K562 (cell line): ENCODE data around the gene FIGNL1. TPM values are rescaled to one million over a fixed set of nuclear protein-coding genes. Genes with fewer than 3 reads are reported as not detected.

Experiments used
- ATAC-seq: fragments of 200-7000 bp; cut with Tn5 transposase; 3 replicates; pipeline ENCODE4 v1.9.1; 2020; ENCODE audit warnings: moderate library complexity
- BruUV-seq: library from RNA; stranded (reverse); fragments of 400-500 nt; replicated peaks from 2 replicates; lab custom pipeline; 2021; lab: Mats Ljungman, UMichigan
- CTCF ChIA-PET: fragments of 300-600 bp; formaldehyde crosslinking; extraction: SDS; loops from one replicate; lab custom pipeline; 2021; ENCODE audit warnings: low intra/inter-chr PET ratio; lab: Yijun Ruan, JAX
- POLR2A ChIA-PET: fragments of 300-600, 350-650 bp; sonication (Branson Sonifier 250); formaldehyde crosslinking; extraction: SDS; loops from one replicate; lab custom pipeline; 2021; ENCODE audit warnings: antibody characterized with exemption, inconsistent platforms; lab: Yijun Ruan, JAX
- DNase-seq, 4 experiments: peaks; one replicate each; pipeline versions ENCODE4 v3.0.0 to v3.0.0-alpha.2; 2011 to 2018; ENCODE audit warnings: low spot score in 3 of 4, mixed read lengths in 3 of 4; ENCODE audit errors: extremely low read depth in 1 of 4
- FAIRE-seq: peaks from 2 replicates; lab custom pipeline; 2011; peaks lifted over from hg19 to GRCh38; lab: Jason Lieb, UNC
- H2AFZ ChIP-seq: 2 replicates; pipeline ENCODE4 v1.6.0; 2011; ENCODE audit warnings: low read depth, low read length, control low read depth, inconsistent platforms
- H3K27ac ChIP-seq: fragments of 200-600 bp; 3 replicates; pipeline ENCODE4 v1.8.0; 2011; ENCODE audit warnings: low read depth, mild to moderate bottlenecking, control low read depth, inconsistent platforms, low read length, moderate library complexity, mixed read lengths; ENCODE audit errors: extremely low read depth
- H3K27me3 ChIP-seq, 2 experiments: fragments of 300-600 bp in 1 of 2; 2 replicates in 1 of 2; 3 replicates in 1 of 2; pipeline versions ENCODE4 v1.6.0 to v1.8.0; 2011; ENCODE audit warnings: inconsistent platforms in 2 of 2, low read length in 2 of 2, mild to moderate bottlenecking in 1 of 2, mixed read lengths in 1 of 2, moderate library complexity in 1 of 2; ENCODE audit not compliant: control insufficient read depth in 2 of 2, insufficient read depth in 2 of 2
- H3K36me3 ChIP-seq: fragments of 300-600 bp; 3 replicates; pipeline ENCODE4 v1.8.0; 2011; ENCODE audit warnings: mild to moderate bottlenecking, low read length, inconsistent platforms; ENCODE audit not compliant: control insufficient read depth, insufficient read depth
- H3K4me1 ChIP-seq, 2 experiments: fragments of 200-600 bp in 1 of 2; replicated peaks in 1 of 2; 2 replicates in 1 of 2; 3 replicates in 1 of 2; pipeline versions ENCODE4 v1.5.1 to v1.8.0; 2011; ENCODE audit warnings: inconsistent platforms in 2 of 2, low read length in 2 of 2, mild to moderate bottlenecking in 1 of 2, mixed read lengths in 1 of 2, moderate library complexity in 1 of 2; ENCODE audit not compliant: control insufficient read depth in 2 of 2, insufficient read depth in 2 of 2
- H3K4me2 ChIP-seq: 2 replicates; pipeline ENCODE4 v1.6.1; 2011; ENCODE audit warnings: low read length, control low read depth, inconsistent platforms, mixed read lengths; ENCODE audit not compliant: insufficient read depth
- H3K4me3 ChIP-seq: fragments of 200-600 bp; sonication (generic), shearing (Covaris generic); 2 replicates; pipeline ENCODE4 v1.5.1; 2016; ENCODE audit warnings: control low read depth, inconsistent platforms
- H3K79me2 ChIP-seq: fragments of 200-600 bp; 3 replicates; pipeline ENCODE4 v1.8.0; 2011; ENCODE audit warnings: low read length, inconsistent platforms; ENCODE audit not compliant: control insufficient read depth, insufficient read depth
- H3K9ac ChIP-seq, 2 experiments: 2 replicates each; pipeline versions ENCODE4 v1.6.0 to v1.6.1; 2011; ENCODE audit warnings: low read depth in 2 of 2, low read length in 2 of 2, control low read depth in 1 of 2, inconsistent platforms in 1 of 2, mild to moderate bottlenecking in 1 of 2, mixed read lengths in 1 of 2; ENCODE audit not compliant: insufficient read depth in 1 of 2
- H3K9me1 ChIP-seq: one replicate; pipeline ENCODE4 v1.6.0; 2011; ENCODE audit warnings: inconsistent platforms, mild to moderate bottlenecking, low read length, moderate library complexity; ENCODE audit not compliant: control insufficient read depth, insufficient read depth
- H3K9me3 ChIP-seq: replicated peaks from 2 replicates; pipeline ENCODE4 v1.5.1; 2011; ENCODE audit warnings: low read depth, low read length, inconsistent platforms; ENCODE audit not compliant: control insufficient read depth, insufficient read depth
- H4K20me1 ChIP-seq: replicated peaks from 2 replicates; pipeline ENCODE4 v1.6.1; 2011; ENCODE audit warnings: low read length, inconsistent platforms, mixed read lengths; ENCODE audit not compliant: control insufficient read depth, insufficient read depth
- CBX2 ChIP-seq: fragments of 200-600 bp; sonication (generic); IDR thresholded peaks from one replicate; pipeline ENCODE4 v1.6.1; 2012; ENCODE audit warnings: mild to moderate bottlenecking, low read length, inconsistent platforms; ENCODE audit not compliant: insufficient read depth, poor library complexity, severe bottlenecking
- PCBP2 ChIP-seq: fragments of 200-400 bp; formaldehyde crosslinking; IDR thresholded peaks from 2 replicates; pipeline ENCODE4 v1.6.1; 2018; ENCODE audit warnings: low read length, low read depth, mild to moderate bottlenecking, moderate library complexity; ENCODE audit not compliant: poor library complexity, severe bottlenecking
- TAF9B ChIP-seq: fragments of 450-650 bp; IDR thresholded peaks from 2 replicates; pipeline ENCODE4 v1.6.1; 2018; ENCODE audit warnings: mild to moderate bottlenecking; ENCODE audit not compliant: partially characterized antibody
- ZNF263 ChIP-seq: sonication (generic); formaldehyde crosslinking; IDR thresholded peaks from 2 replicates; pipeline ENCODE4 v1.8.0; 2022; ENCODE audit warnings: mild to moderate bottlenecking, missing genetic modification reagents, borderline replicate concordance
- WGBS: fragments of 100-300 bp; shearing (Covaris generic); methylation state at CpG from one replicate; pipeline ENCODE4 v1.1.6; 2016; ENCODE audit warnings: low coverage, mixed read lengths; ENCODE audit not compliant: insufficient coverage; ENCODE audit errors: missing lambda C conversion rate; 5-methylcytosine and 5-hydroxymethylcytosine counted together
- in situ Hi-C: fragments of 300-500 bp; cut with MboI; formaldehyde crosslinking; loops from 4 replicates; pipeline ENCODE4 v1.15.0; 2018; ENCODE audit warnings: inconsistent platforms, mixed read lengths
- intact Hi-C: fragments of 100-400 bp; cut with micrococcal nuclease; formaldehyde crosslinking; loops from 2 replicates; pipeline ENCODE4 v1.14.2; 2022
- polyA plus RNA-seq, 8 experiments: library from polyadenylated mRNA; depleted of rRNA in 4 of 8; stranded (reverse) in 5 of 8; unstranded in 3 of 8; fragments of >200 nt; fragmentation: Nextera tagmentation in 2 of 8; fragmentation: Illumina TruSeq in 1 of 8; extraction: Ambion mirVana in 2 of 8; extraction: Trizol in 1 of 8; gene quantifications; 2 replicates each; pipeline versions ENCODE4 v1.2.1 to v1.2.3, GENCODE V29; 2011 to 2014; ENCODE audit warnings: inconsistent platforms in 1 of 8, missing spikeins in 1 of 8
- total RNA-seq, 7 experiments: library from RNA; depleted of rRNA in 6 of 7; stranded (reverse); fragments of >200 nt in 6 of 7; fragmentation: Illumina TruSeq in 2 of 7; extraction: Trizol in 2 of 7; gene quantifications; 2 replicates each; pipeline versions ENCODE4 v1.2.1 to v1.2.3, GENCODE V29; 2011 to 2021; ENCODE audit warnings: low replicate concordance in 1 of 7
- TF ChIP-seq, protein P1 (sequence below): fragments of 250-450 bp; sonication (Bioruptor Pico); IDR thresholded peaks from 2 replicates; pipeline ENCODE4 v1.5.0; 2021; ENCODE audit warnings: mild to moderate bottlenecking, moderate library complexity
- TF ChIP-seq, protein P2 (sequence below): fragments of 450-650 bp; formaldehyde crosslinking; IDR thresholded peaks from 2 replicates; pipeline ENCODE4 v1.4.0; 2020; ENCODE audit warnings: mild to moderate bottlenecking, moderate library complexity
- TF ChIP-seq, protein P3 (sequence below): IDR thresholded peaks from 2 replicates; pipeline ENCODE4 v1.6.1; 2011; ENCODE audit not compliant: insufficient read length; ENCODE audit errors: extremely low read depth
- TF ChIP-seq, protein P4 (sequence below): fragments of 200-800 bp; sonication (Bioruptor generic); IDR thresholded peaks from 2 replicates; pipeline ENCODE4 v1.6.1; 2017; ENCODE audit warnings: missing genetic modification characterization, missing compliant biosample characterization

FIGNL1 gene
- total and polyA plus RNA-seq, 9 of the 15 experiments (the other 6 are each of a cell fraction or from before 2014, with no cell fraction given), result 15.5 to 48.3 (median 27.6) TPM

DNA sequence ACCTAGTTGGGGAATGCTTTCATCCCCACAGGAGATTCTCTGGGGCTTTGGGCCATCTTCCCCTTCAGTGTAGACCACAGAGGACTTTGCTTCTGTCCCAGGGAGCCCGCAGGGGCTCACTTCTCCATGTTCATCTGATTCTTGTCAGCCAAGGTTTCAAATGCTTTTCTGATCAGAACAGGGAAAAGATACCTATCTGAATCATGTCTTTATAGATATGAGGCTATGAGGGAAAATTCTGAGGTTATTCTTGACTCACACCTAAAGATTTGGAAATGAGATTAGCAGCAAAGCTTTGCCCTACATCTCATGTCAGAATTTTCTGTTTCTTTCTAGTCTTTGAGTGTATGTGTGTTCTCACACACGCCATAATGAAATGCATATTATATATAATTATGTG, 53.3 kb downstream of the FIGNL1 start:
- H3K27me3 ChIP-seq, result no peaks in the 10 kb centered on the region

More for the DNA sequence above, 53.3 kb downstream of the FIGNL1 start:
- Histone ChIP-seq H2AFZ (no peak overlapping the region), H3K4me1 (peaks cover 12 to 13% of the 10 kb centered on the region in 2 experiments; a peak in 3 of 5 replicates), H3K4me3 (no peak overlapping the region), H4K20me1 (no peaks in the 10 kb centered on the region), H3K9ac (no peak overlapping the region), H3K27ac (no peak overlapping the region), H3K36me3 (peaks cover 81% of the 10 kb centered on the region), H3K9me1 (no peaks in the 10 kb centered on the region), H3K9me3 (no peaks in the 10 kb centered on the region), H3K79me2 (no peaks in the 10 kb centered on the region), H3K4me2 (no peak overlapping the region)
- ATAC-seq (no peak), FAIRE-seq (no peak), DNase-seq (no peak)
- ChIA-PET CTCF (no interaction called here), POLR2A (no interaction called here)
- WGBS, result 81% methylated on average over 2 of the region's 2 CpGs
- BruUV-seq, result no TSS peak
- in situ Hi-C loops (no loop called here), intact Hi-C loops (no loop called here)
- TF ChIP-seq, protein P1, sequence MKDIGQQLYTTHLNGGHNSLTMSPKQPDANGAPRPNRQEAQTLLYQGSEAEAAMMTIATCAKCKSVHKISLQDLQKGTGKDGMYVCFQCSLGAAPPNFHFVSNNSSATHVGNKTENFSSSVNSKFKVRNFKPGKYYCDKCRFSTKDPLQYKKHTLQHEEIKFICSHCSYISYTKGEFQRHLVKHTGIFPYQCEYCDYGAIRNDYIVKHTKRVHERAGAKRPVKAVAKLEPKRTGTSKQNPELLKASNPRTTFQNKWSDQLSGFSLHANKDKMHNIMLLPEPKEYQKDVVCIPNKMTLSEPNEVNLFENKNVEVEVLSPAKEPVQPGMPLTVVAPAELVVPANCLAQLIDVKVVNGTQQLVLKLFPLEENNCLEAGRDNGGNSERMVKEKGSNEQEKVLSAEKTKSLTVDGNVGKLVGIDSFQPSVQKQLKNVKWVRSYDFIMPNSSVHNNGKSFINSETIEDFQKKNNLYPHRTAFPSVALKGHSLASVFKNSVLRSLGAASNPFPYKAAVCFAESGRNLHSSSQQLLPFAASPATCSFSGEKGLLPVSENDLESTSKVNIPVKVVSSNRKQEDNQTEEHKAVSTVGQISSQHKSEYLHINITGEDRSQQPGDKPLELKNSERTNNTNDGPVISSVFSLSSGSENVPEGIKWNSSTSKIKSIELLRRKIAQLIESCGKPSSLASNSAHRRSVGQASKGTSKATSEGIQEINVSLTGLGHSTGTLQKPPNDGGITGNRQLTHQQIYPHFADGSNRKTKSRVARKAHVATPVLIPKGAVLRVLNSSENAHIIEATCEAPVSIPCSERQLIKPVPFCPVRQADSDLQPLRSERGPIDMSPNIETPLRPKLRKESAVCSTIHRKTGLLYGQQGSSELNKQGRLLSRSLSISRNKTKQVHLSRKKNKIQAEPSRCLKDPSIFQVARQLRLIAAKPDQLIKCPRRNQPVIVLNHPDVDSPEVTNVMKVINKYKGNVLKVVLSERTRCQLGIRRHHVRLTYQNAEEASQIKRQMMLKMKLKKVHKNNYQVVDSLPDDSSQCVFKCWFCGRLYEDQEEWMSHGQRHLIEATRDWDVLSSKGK (CRISPR knock-in tag), result no peak
- TF ChIP-seq PCBP2 (no peak), CBX2 (no peak), ZNF263 (no peak), TAF9B (no peak)
- TF ChIP-seq, protein P2, sequence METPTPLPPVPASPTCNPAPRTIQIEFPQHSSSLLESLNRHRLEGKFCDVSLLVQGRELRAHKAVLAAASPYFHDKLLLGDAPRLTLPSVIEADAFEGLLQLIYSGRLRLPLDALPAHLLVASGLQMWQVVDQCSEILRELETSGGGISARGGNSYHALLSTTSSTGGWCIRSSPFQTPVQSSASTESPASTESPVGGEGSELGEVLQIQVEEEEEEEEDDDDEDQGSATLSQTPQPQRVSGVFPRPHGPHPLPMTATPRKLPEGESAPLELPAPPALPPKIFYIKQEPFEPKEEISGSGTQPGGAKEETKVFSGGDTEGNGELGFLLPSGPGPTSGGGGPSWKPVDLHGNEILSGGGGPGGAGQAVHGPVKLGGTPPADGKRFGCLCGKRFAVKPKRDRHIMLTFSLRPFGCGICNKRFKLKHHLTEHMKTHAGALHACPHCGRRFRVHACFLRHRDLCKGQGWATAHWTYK (CRISPR knock-in tag), result no peak
- TF ChIP-seq, protein P3, sequence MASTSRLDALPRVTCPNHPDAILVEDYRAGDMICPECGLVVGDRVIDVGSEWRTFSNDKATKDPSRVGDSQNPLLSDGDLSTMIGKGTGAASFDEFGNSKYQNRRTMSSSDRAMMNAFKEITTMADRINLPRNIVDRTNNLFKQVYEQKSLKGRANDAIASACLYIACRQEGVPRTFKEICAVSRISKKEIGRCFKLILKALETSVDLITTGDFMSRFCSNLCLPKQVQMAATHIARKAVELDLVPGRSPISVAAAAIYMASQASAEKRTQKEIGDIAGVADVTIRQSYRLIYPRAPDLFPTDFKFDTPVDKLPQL, result no peak
- TF ChIP-seq, protein P4, sequence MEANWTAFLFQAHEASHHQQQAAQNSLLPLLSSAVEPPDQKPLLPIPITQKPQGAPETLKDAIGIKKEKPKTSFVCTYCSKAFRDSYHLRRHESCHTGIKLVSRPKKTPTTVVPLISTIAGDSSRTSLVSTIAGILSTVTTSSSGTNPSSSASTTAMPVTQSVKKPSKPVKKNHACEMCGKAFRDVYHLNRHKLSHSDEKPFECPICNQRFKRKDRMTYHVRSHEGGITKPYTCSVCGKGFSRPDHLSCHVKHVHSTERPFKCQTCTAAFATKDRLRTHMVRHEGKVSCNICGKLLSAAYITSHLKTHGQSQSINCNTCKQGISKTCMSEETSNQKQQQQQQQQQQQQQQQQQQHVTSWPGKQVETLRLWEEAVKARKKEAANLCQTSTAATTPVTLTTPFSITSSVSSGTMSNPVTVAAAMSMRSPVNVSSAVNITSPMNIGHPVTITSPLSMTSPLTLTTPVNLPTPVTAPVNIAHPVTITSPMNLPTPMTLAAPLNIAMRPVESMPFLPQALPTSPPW (CRISPR knock-in tag), result no peak
